Nephron progenitor cell (in vitro differentiated cells): ENCODE data around the gene PEX14.

Experiments
- DNase-seq: peaks from one replicate; pipeline ENCODE4 v3.0.0; 2021
- H3K27ac Mint-ChIP-seq: 2 replicates; pipeline ENCODE4 v1.8.0; 2021; ENCODE audit warnings: mild to moderate bottlenecking, moderate library complexity, mixed read lengths
- H3K27me3 Mint-ChIP-seq: 2 replicates; pipeline ENCODE4 v1.8.0; 2021; ENCODE audit warnings: mild to moderate bottlenecking, low read depth, mixed read lengths; ENCODE audit not compliant: poor library complexity
- H3K36me3 Mint-ChIP-seq: 2 replicates; pipeline ENCODE4 v1.8.0; 2021; ENCODE audit warnings: low read depth, mixed read lengths
- H3K4me1 Mint-ChIP-seq: 2 replicates; pipeline ENCODE4 v1.8.0; 2021; ENCODE audit warnings: mixed read lengths
- H3K4me3 Mint-ChIP-seq: 2 replicates; pipeline ENCODE4 v1.8.0; 2021; ENCODE audit warnings: mild to moderate bottlenecking, moderate library complexity, mixed read lengths
- H3K9me3 Mint-ChIP-seq: 2 replicates; pipeline ENCODE4 v1.8.0; 2021; ENCODE audit warnings: mild to moderate bottlenecking, moderate library complexity, mixed read lengths
- CTCF ChIP-seq: fragments of 200-600 bp; sonication (generic); IDR thresholded peaks from 2 replicates; pipeline ENCODE4 v1.5.0; 2021; ENCODE audit warnings: antibody characterized with exemption

The PEX14 gene

DNA sequence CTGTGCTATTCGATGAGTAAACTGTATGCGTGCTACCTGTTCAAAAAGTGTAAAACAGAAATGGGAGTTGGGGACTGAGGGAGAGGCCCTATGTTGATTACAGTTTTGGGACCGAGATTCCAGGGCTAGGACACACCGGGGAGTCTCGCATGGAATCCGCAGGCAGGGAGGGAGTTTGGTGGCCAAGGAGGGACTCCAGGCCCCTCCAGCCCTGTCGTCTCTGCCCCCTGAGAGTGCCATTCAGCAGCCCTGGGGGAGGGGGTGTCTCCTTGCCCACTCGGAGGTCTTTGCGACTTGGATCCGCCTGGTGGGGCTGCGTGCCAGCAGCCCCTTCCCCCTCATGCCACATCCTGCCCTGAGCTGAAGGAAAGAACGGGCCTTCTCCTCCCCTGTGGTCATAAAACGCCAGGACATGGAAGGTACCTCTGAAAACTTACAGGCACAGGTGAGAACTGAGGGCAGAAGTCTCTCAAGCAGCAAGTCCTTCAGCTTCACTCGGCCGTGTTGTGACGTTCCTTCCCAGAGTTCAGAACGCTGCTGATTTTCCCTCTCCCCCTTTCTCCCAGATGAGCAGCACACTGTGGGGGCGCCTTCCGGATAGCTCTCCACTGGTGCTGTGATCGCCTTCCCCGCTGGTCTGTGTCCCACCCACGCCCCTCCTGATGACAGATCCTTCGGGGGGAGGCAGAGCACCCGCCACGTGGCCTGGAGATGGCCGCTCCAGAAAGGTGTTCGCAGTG lies 141.4 kb downstream of the PEX14 start:
- Mint-ChIP-seq H3K9me3 (no peaks in the 10 kb centered on the region), H3K4me1 (peaks cover 15% of the 10 kb centered on the region), H3K27ac (no peak overlapping the region), H3K27me3 (no peaks in the 10 kb centered on the region), H3K4me3 (no peak overlapping the region), H3K36me3 (no peaks in the 10 kb centered on the region)
- no peak for DNase-seq
- no peak for TF ChIP-seq CTCF

- peaks cover 4% of the 10 kb centered on the region for H3K27me3 Mint-ChIP-seq
- no peaks in the 10 kb centered on the region for H3K36me3 Mint-ChIP-seq
- H3K4me3 Mint-ChIP-seq = no peak overlapping the region
- DNase-seq = no peak
- no peak for TF ChIP-seq CTCF
- H3K9me3 Mint-ChIP-seq = no peaks in the 10 kb centered on the region
- peaks cover 15% of the 10 kb centered on the region for H3K4me1 Mint-ChIP-seq
- no peak overlapping the region for H3K27ac Mint-ChIP-seq
These were observed 141.9 kb downstream of the PEX14 start for GRCh38 chr1:10616696-10617095.

GRCh38 chr1:10617318-10617717 lies 142.6 kb downstream of the PEX14 start:
- Mint-ChIP-seq H3K9me3 (no peaks in the 10 kb centered on the region), H3K27me3 (peaks cover 4% of the 10 kb centered on the region), H3K27ac (peak overlapping the region; percentile 71), H3K4me1 (peaks cover 16% of the 10 kb centered on the region), H3K4me3 (no peak overlapping the region), H3K36me3 (no peaks in the 10 kb centered on the region)
- TF ChIP-seq CTCF = no peak
- no peak for DNase-seq

DNA sequence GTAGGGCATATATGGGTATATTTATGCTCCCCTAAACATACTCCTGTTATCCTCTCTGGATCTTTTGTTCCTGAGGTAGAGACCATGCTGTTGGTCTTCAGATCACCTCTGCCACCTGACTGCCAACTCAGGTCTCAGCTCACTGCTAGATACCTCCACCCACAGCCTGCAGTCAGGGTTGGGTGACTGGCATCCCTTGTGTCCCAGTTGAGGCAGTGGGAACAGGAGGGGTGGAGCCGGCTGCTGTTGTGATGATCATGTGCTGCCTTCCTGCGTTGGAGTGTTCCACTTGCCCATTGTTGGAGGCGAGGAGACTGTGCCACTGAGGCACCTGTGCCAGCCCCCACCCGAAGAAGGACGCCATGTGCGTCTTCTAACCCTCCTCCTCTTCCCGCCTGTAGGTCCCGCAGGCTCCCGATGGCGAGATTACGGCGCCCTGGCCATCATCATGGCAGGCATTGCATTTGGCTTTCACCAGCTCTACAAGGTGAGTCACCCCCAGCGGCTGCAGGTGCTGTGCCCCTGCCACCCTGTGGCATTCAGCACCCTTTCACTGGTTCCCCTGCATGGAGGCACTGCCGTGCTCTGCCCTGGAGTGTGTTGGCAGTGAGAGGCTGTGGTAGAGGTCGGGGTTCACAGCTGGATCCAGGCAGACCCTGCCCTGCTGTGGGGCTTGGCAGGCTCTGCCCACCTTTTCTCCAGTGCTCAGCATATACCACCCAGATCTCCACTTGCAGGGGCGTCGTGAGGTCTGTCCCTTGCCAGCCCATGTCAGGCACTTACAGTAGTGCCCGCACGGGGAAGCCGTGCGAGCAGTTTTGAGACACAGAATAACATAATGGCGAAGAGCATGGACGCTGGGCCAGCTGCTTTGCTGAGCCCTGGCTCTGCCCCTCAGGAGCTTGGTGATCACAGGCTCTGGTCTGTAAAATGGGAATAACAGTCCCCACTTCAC lies 143.5 kb downstream of the PEX14 start:
- H3K9me3 Mint-ChIP-seq = no peaks in the 10 kb centered on the region
- H3K36me3 Mint-ChIP-seq = no peaks in the 10 kb centered on the region
- no peak overlapping the region for H3K27ac Mint-ChIP-seq
- no peak overlapping the region for H3K4me3 Mint-ChIP-seq
- no peak for DNase-seq
- H3K4me1 Mint-ChIP-seq = peaks cover 25% of the 10 kb centered on the region
- peaks cover 4% of the 10 kb centered on the region for H3K27me3 Mint-ChIP-seq
- no peak for TF ChIP-seq CTCF

GRCh38 chr1:10620776-10621175 lies 146.0 kb downstream of the PEX14 start:
- no peak for TF ChIP-seq CTCF
- DNase-seq = no peak
- Mint-ChIP-seq H3K4me3 (no peak overlapping the region), H3K36me3 (peaks cover 9% of the 10 kb centered on the region), H3K4me1 (peaks cover 25% of the 10 kb centered on the region), H3K27ac (no peak overlapping the region), H3K27me3 (peaks cover 4% of the 10 kb centered on the region), H3K9me3 (no peaks in the 10 kb centered on the region)
